GM12872 (cell line): ENCODE results near the gene TMEM100.

Source experiments
- CTCF ChIP-seq: IDR thresholded peaks from 3 replicates; pipeline ENCODE4 v1.5.1; 2011; ENCODE audit warnings: low read depth, mild to moderate bottlenecking, low read length, moderate library complexity; ENCODE audit not compliant: insufficient read depth

TMEM100 gene

GRCh38 chr17:55742272-55743102 is 19.8 kb upstream of the TMEM100 start:
- TF ChIP-seq CTCF: no peak

- no peak for TF ChIP-seq CTCF
Observed at GRCh38 chr17:55741356-55741700, 18.7 kb upstream of the TMEM100 start.

GRCh38 chr17:55740511-55741355 is 18.1 kb upstream of the TMEM100 start:
- TF ChIP-seq CTCF: no peak

GRCh38 chr17:55737976-55738501 is 15.4 kb upstream of the TMEM100 start:
- TF ChIP-seq CTCF: no peak

- TF ChIP-seq CTCF: peak; percentile 73
Observed at GRCh38 chr17:55735731-55736405, 13.2 kb upstream of the TMEM100 start.

- TF ChIP-seq CTCF: no peak
Observed at GRCh38 chr17:55734128-55734781, 11.6 kb upstream of the TMEM100 start.
